Measurements from ENCODE around the gene CCER1. TPM values are rescaled to one million over a fixed set of nuclear protein-coding genes. Genes with fewer than 3 reads are reported as not detected.

Gene CCER1
- total RNA-seq, 3 donors from 2014 or later, result not detected

DNA sequence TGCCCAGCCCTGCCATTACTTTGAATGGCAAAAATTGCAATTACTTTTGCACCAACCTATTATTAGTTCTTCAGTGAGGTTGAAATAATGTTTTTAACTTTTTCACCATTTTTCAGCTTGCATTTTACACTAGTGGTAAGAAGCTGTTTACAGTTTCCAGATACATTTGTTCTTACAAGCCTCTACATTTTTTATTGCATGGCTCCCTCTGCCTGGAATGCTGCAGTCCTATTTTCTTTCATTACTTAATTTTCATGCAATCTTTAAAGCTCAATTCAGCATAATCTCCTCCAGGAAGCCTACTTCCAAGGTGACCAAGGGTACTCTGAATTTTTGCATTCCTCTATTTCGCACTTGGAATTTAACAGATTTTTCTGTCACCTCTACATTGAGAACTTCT lies 33.4 kb downstream of the CCER1 start:
- TF ChIP-seq, protein P1, sequence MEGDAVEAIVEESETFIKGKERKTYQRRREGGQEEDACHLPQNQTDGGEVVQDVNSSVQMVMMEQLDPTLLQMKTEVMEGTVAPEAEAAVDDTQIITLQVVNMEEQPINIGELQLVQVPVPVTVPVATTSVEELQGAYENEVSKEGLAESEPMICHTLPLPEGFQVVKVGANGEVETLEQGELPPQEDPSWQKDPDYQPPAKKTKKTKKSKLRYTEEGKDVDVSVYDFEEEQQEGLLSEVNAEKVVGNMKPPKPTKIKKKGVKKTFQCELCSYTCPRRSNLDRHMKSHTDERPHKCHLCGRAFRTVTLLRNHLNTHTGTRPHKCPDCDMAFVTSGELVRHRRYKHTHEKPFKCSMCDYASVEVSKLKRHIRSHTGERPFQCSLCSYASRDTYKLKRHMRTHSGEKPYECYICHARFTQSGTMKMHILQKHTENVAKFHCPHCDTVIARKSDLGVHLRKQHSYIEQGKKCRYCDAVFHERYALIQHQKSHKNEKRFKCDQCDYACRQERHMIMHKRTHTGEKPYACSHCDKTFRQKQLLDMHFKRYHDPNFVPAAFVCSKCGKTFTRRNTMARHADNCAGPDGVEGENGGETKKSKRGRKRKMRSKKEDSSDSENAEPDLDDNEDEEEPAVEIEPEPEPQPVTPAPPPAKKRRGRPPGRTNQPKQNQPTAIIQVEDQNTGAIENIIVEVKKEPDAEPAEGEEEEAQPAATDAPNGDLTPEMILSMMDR (IDR thresholded peaks at IDR 0.05), result no peak
- ATAC-seq (no peak), DNase-seq (no peak)
- no peak overlapping the region for H3K4me3 ChIP-seq
- no peaks in the 10 kb centered on the region for H3K36me3 ChIP-seq (ENCODE audit: low read depth)
- no peaks in the 10 kb centered on the region for H3K9me3 ChIP-seq
- no peaks in the 10 kb centered on the region for H3K4me1 ChIP-seq (ENCODE audit: low read depth)
- intact Hi-C loops (cut with DNase I, micrococcal nuclease), result no loop called here

DNA sequence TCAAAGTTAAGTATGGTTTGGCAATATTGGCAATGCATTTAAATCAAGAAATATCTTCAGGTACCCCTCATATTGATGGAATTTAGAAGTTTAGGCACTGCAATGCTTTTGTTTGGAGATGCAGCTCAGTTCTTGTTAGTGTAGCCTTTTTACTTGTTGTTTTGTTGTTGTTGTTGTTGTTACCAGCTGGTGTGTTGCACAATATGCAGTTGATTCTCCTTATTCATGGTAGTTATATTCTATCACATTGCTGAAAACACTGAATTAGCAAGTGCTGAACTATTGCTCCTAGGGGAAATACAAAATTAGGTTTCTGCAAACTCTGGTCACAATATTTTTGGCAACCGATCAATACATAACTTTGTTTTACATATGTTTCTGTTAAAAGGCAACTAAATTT lies 34.8 kb downstream of the CCER1 start:
- H3K4me3 ChIP-seq, result no peak overlapping the region
- TF ChIP-seq, protein P1 (IDR thresholded peaks at IDR 0.05), result no peak
- ATAC-seq (no peak), DNase-seq (no peak)
- no peaks in the 10 kb centered on the region for H3K36me3 ChIP-seq (ENCODE audit: low read depth)
- H3K9me3 ChIP-seq, result no peaks in the 10 kb centered on the region
- intact Hi-C loops (cut with DNase I, micrococcal nuclease), result no loop called here
- H3K4me1 ChIP-seq (ENCODE audit: low read depth), result no peaks in the 10 kb centered on the region

DNA sequence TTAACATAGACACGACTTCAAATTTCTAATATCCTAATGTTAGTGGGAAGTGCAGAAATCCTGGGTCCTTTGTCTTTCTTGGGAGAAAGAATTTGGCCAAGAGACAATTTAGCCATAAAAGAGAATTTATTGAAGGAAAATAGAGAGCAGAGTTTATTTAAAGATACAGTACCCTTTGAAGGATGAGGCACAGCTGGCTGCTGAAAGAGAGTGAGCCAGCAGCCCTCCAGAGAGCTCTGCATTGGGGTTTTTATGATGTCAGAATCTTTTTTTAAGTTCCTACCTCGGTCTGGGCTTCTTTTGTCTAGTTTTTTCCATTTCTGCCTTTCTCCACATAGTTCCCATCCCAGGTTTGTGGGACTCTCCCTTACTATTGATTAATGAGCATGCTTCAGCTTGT lies 37.5 kb downstream of the CCER1 start:
- Histone ChIP-seq H3K36me3 (ENCODE audit: low read depth) (no peaks in the 10 kb centered on the region), H3K4me1 (ENCODE audit: low read depth) (no peaks in the 10 kb centered on the region), H3K9me3 (no peaks in the 10 kb centered on the region), H3K4me3 (no peak overlapping the region)
- no peak for ATAC-seq
- TF ChIP-seq, protein P1 (IDR thresholded peaks at IDR 0.05), result no peak
- intact Hi-C loops (cut with DNase I, micrococcal nuclease), result no loop called here
- no peak for DNase-seq

DNA sequence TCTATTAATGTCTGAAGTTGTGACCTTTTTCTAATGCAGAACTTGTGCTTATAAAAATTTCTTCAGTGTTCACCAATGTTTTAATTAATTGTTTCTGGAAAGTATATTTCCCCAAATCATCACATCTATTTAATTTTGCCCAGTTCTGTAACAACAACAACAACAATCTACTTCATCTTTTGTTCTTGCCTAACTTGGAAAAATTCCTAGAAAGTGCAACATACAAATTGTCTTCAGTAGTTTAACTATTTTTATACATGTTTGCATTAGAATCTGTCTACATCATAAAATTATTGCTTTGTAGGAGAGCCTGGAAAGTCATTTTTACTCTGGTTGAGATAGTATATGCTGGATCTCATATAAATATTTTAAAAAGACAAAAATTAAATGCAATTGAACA lies 38.5 kb downstream of the CCER1 start:
- H3K4me1 ChIP-seq (ENCODE audit: low read depth), result no peaks in the 10 kb centered on the region
- no peak for DNase-seq
- H3K9me3 ChIP-seq, result no peaks in the 10 kb centered on the region
- no peaks in the 10 kb centered on the region for H3K36me3 ChIP-seq (ENCODE audit: low read depth)
- H3K4me3 ChIP-seq, result no peak overlapping the region
- intact Hi-C loops (cut with DNase I, micrococcal nuclease), result no loop called here
- TF ChIP-seq, protein P1 (IDR thresholded peaks at IDR 0.05), result no peak
- no peak for ATAC-seq

DNA sequence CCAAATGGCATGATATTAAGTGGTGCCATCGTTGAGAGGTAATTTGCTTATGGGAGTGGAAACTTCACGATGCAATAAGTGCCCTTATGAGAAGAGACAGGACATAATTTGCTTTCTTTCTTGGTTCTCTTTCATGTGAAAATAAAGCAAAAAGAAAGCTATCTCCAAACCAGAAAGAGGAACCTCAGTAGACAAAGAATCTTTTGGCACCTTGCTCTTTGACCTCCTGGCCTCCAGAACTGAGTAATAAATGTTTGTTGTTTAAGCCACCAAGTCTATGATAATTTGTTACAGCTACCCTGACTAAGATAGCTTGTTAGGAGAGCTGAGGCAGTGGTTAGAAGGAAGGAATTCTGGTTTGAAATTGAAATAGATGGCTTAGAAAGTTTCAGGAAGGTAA lies 39.6 kb downstream of the CCER1 start:
- H3K9me3 ChIP-seq, result no peaks in the 10 kb centered on the region
- H3K4me1 ChIP-seq (ENCODE audit: low read depth), result no peaks in the 10 kb centered on the region
- ATAC-seq (no peak), DNase-seq (no peak)
- H3K4me3 ChIP-seq, result no peak overlapping the region
- intact Hi-C loops (cut with DNase I, micrococcal nuclease), result no loop called here
- TF ChIP-seq, protein P1 (IDR thresholded peaks at IDR 0.05), result no peak
- no peaks in the 10 kb centered on the region for H3K36me3 ChIP-seq (ENCODE audit: low read depth)

DNA sequence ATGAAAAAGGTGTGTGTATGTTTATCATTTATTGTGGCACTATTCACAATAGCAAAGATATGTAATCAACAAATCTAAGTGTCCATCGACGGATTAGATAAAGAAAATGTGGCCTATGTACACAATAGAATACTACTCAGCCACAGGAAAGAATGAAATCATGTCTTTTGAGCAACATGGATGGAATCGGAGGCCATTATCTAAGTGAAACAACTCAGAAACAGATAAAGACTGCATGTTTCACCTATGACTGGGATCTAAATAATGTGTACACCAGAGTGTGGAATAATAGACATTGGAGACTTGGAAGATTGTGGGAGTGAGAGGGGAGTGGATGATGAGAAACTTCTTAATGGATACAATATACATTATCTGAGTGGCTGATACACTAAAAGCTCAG lies 44.0 kb downstream of the CCER1 start:
- no peaks in the 10 kb centered on the region for H3K9me3 ChIP-seq
- no peak for ATAC-seq

More for the DNA sequence above, 44.0 kb downstream of the CCER1 start:
- intact Hi-C loops (cut with DNase I, micrococcal nuclease), result no loop called here
- Histone ChIP-seq H3K4me1 (ENCODE audit: low read depth) (no peaks in the 10 kb centered on the region), H3K36me3 (ENCODE audit: low read depth) (no peaks in the 10 kb centered on the region), H3K4me3 (no peak overlapping the region)
- DNase-seq, result no peak
- TF ChIP-seq, protein P1 (IDR thresholded peaks at IDR 0.05), result no peak

Measured in mucosa of descending colon (tissue), 3 donors.